ENCODE results near the gene DCD. TPM values are rescaled to one million over a fixed set of nuclear protein-coding genes. Genes with fewer than 3 reads are reported as not detected.

Gene DCD
- total and polyA plus RNA-seq, 2 donors (not counting 3 experiments of a cell fraction or from before 2014, with no cell fraction given) = not detected

DNA sequence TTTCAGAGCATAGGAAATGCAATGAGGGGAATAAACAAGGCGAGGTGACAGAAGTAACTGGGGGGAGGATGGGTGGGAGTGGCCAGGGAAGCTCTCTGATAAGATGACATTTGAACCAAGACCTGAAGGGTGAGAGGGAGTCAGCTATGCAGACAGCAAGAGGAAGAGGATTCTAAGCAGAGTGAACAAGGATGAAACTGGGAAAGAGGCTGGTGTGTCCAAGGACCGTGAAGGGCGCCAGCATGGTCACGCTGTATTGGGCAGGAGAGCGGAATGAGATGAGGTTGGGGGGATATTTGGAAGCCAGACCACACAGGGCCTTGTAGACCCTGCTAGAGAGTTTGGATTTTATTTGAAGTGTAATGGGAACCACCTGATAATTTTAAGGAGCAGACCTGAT lies 49.2 kb downstream of the DCD start:
- CTCF ChIA-PET = interaction anchor here (0.6 to 2.0 kb wide), 6 partner anchors 19 to 341 kb away, joined by 3 to 10 read pairs (median 3); no protein-coding TSS in a partner anchor
- H3K36me3 ChIP-seq (ENCODE audit: control insufficient read depth in 2 of 2, extremely low read depth in 1 of 2, insufficient read depth in 2 of 2, low read length in 2 of 2) = no peaks in the 10 kb centered on the region
- no peaks in the 10 kb centered on the region for H3K9me1 ChIP-seq (replicated peaks; ENCODE audit: control insufficient read depth, extremely low read depth, insufficient read depth, low read length)
- no peak for DNase-seq (ENCODE audit: low read depth, low spot score)
- no peak overlapping the region for H3K4me3 ChIP-seq (replicated peaks in 1 of 3; ENCODE audit: insufficient read depth in 1 of 3, low read depth in 1 of 3, low read length in 3 of 3)
- no peak overlapping the region for H3K9ac ChIP-seq (replicated peaks; ENCODE audit: extremely low read depth, insufficient read depth, low read length)
- no peak overlapping the region for H2AFZ ChIP-seq (ENCODE audit: low read depth, low read length)
- peaks cover 10 to 15% of the 10 kb centered on the region in 2 experiments for H3K27me3 ChIP-seq (ENCODE audit: control insufficient read depth in 2 of 2, insufficient read depth in 2 of 2, low read length in 2 of 2)
- H3K79me2 ChIP-seq (ENCODE audit: control insufficient read depth, insufficient read depth, low read length) = no peaks in the 10 kb centered on the region
- FAIRE-seq = no peak
- no TSS peak for BruUV-seq (replicated peaks)
- TF ChIP-seq MAX (IDR thresholded peaks at IDR 0.05; ENCODE audit: insufficient read depth, insufficient read length) (no peak), EZH2 (IDR thresholded peaks at IDR 0.05; ENCODE audit: borderline replicate concordance, low read depth, low read length, severe bottlenecking) (no peak), FOS (IDR thresholded peaks at IDR 0.05; ENCODE audit: borderline replicate concordance, insufficient read depth, low read length) (no peak), JUN (IDR thresholded peaks at IDR 0.05; ENCODE audit: borderline replicate concordance, insufficient read depth, insufficient read length, low read depth) (no peak)
- intact Hi-C loops (cut with micrococcal nuclease) (loop anchor here (5.0 kb wide), 1 partner anchor 358 kb away; no protein-coding TSS in a partner anchor), dilution Hi-C loops (cut with MboI; ENCODE audit: extremely low pct_ligation_motif_present, low sequenced_read_pairs) (no loop called here)
- no peaks in the 10 kb centered on the region for H3K9me3 ChIP-seq (replicated peaks; ENCODE audit: control insufficient read depth, insufficient read depth, low read length)
- no peak overlapping the region for H3K4me2 ChIP-seq (ENCODE audit: insufficient read depth, low read length)
- H3K27ac ChIP-seq (ENCODE audit: insufficient read depth, low read depth, low read length) = no peak overlapping the region
- POLR2A ChIA-PET = no interaction called here
- no peaks in the 10 kb centered on the region for H4K20me1 ChIP-seq (replicated peaks; ENCODE audit: control insufficient read depth, extremely low read depth, insufficient read depth, low read length)
- H3K4me1 ChIP-seq (ENCODE audit: control insufficient read depth, extremely low read depth, insufficient read depth, low read length) = no peaks in the 10 kb centered on the region

GRCh38 chr12:54596526-54596946 lies 51.6 kb downstream of the DCD start:
- Histone ChIP-seq H3K36me3 (ENCODE audit: control insufficient read depth in 2 of 2, extremely low read depth in 1 of 2, insufficient read depth in 2 of 2, low read length in 2 of 2) (no peaks in the 10 kb centered on the region), H3K27me3 (ENCODE audit: control insufficient read depth in 2 of 2, insufficient read depth in 2 of 2, low read length in 2 of 2) (peaks cover 17 to 18% of the 10 kb centered on the region in 2 experiments), H3K27ac (ENCODE audit: insufficient read depth, low read depth, low read length) (no peak overlapping the region), H3K4me1 (ENCODE audit: control insufficient read depth, extremely low read depth, insufficient read depth, low read length) (no peaks in the 10 kb centered on the region), H3K4me3 (replicated peaks in 1 of 3; ENCODE audit: insufficient read depth in 1 of 3, low read depth in 1 of 3, low read length in 3 of 3) (no peak overlapping the region), H4K20me1 (replicated peaks; ENCODE audit: control insufficient read depth, extremely low read depth, insufficient read depth, low read length) (no peaks in the 10 kb centered on the region), H3K9me3 (replicated peaks; ENCODE audit: control insufficient read depth, insufficient read depth, low read length) (no peaks in the 10 kb centered on the region), H3K9ac (replicated peaks; ENCODE audit: extremely low read depth, insufficient read depth, low read length) (no peak overlapping the region), H2AFZ (ENCODE audit: low read depth, low read length) (no peak overlapping the region), H3K4me2 (ENCODE audit: insufficient read depth, low read length) (no peak overlapping the region), H3K9me1 (replicated peaks; ENCODE audit: control insufficient read depth, extremely low read depth, insufficient read depth, low read length) (no peaks in the 10 kb centered on the region), H3K79me2 (ENCODE audit: control insufficient read depth, insufficient read depth, low read length) (no peaks in the 10 kb centered on the region)
- peak; percentile 58 for DNase-seq (ENCODE audit: low read depth, low spot score)
- POLR2A ChIA-PET = no interaction called here
- dilution Hi-C loops (cut with MboI; ENCODE audit: extremely low pct_ligation_motif_present, low sequenced_read_pairs) (no loop called here), intact Hi-C loops (cut with micrococcal nuclease) (loop anchor here (5.0 kb wide), 1 partner anchor 361 kb away; no protein-coding TSS in a partner anchor)
- peak; percentile 78 for FAIRE-seq
- BruUV-seq (replicated peaks) = no TSS peak
- no peak for TF ChIP-seq FOS (IDR thresholded peaks at IDR 0.05; ENCODE audit: borderline replicate concordance, insufficient read depth, low read length)
- no peak for TF ChIP-seq POLR2A (IDR thresholded peaks at IDR 0.05; ENCODE audit: low read depth, low read length)
- TF ChIP-seq, protein P1, sequence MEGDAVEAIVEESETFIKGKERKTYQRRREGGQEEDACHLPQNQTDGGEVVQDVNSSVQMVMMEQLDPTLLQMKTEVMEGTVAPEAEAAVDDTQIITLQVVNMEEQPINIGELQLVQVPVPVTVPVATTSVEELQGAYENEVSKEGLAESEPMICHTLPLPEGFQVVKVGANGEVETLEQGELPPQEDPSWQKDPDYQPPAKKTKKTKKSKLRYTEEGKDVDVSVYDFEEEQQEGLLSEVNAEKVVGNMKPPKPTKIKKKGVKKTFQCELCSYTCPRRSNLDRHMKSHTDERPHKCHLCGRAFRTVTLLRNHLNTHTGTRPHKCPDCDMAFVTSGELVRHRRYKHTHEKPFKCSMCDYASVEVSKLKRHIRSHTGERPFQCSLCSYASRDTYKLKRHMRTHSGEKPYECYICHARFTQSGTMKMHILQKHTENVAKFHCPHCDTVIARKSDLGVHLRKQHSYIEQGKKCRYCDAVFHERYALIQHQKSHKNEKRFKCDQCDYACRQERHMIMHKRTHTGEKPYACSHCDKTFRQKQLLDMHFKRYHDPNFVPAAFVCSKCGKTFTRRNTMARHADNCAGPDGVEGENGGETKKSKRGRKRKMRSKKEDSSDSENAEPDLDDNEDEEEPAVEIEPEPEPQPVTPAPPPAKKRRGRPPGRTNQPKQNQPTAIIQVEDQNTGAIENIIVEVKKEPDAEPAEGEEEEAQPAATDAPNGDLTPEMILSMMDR (IDR thresholded peaks at IDR 0.05; ENCODE audit: extremely low read depth in 1 of 2, insufficient read depth in 1 of 2, low read depth in 1 of 2, low read length in 2 of 2) = peak; percentile 86 to 89
- TF ChIP-seq POLR2AphosphoS5 (IDR thresholded peaks at IDR 0.05; ENCODE audit: insufficient read depth, low read depth, low read length) = no peak
- no peak for TF ChIP-seq MAX (IDR thresholded peaks at IDR 0.05; ENCODE audit: insufficient read depth, insufficient read length)
- CTCF ChIA-PET = interaction anchor here (0.5 to 2.2 kb wide), 18 partner anchors 8 to 197 kb away, joined by 3 to 19 read pairs (median 4); no protein-coding TSS in a partner anchor

Measured in endothelial cell of umbilical vein (primary cell).